Measurements from ENCODE around the gene CLDN17.

Gene CLDN17, protein sequence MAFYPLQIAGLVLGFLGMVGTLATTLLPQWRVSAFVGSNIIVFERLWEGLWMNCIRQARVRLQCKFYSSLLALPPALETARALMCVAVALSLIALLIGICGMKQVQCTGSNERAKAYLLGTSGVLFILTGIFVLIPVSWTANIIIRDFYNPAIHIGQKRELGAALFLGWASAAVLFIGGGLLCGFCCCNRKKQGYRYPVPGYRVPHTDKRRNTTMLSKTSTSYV

DNA sequence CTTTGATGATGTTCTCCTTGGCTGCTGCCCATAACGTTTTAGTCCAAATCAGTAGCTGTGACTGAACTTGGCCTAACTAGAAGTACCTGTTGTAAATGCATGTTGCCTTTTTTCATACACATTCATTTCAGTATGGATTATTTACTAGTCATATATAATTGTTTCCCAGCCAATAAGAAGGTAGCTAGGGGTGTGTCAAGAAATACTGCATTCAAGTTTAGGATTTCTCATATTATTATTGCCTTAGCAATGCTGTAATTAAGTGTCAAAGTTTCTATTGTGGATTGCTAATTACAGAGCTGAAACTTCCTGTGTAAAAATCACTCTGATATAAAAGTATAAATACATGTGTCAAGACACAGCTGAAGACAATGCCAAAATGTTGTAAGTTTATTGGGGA, at the start of gene CLDN17:
Gene CLDN17, minus strand, starts transcription at position 101 of the 400 bp plus-strand sequence. CDS start 188 bp downstream, outside the sequence.
- no peak for DNase-seq (ENCODE audit: low spot score)
- TF ChIP-seq, protein P1, sequence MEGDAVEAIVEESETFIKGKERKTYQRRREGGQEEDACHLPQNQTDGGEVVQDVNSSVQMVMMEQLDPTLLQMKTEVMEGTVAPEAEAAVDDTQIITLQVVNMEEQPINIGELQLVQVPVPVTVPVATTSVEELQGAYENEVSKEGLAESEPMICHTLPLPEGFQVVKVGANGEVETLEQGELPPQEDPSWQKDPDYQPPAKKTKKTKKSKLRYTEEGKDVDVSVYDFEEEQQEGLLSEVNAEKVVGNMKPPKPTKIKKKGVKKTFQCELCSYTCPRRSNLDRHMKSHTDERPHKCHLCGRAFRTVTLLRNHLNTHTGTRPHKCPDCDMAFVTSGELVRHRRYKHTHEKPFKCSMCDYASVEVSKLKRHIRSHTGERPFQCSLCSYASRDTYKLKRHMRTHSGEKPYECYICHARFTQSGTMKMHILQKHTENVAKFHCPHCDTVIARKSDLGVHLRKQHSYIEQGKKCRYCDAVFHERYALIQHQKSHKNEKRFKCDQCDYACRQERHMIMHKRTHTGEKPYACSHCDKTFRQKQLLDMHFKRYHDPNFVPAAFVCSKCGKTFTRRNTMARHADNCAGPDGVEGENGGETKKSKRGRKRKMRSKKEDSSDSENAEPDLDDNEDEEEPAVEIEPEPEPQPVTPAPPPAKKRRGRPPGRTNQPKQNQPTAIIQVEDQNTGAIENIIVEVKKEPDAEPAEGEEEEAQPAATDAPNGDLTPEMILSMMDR (IDR thresholded peaks at IDR 0.05; ENCODE audit: extremely low read depth, missing control alignments), result no peak

DNA sequence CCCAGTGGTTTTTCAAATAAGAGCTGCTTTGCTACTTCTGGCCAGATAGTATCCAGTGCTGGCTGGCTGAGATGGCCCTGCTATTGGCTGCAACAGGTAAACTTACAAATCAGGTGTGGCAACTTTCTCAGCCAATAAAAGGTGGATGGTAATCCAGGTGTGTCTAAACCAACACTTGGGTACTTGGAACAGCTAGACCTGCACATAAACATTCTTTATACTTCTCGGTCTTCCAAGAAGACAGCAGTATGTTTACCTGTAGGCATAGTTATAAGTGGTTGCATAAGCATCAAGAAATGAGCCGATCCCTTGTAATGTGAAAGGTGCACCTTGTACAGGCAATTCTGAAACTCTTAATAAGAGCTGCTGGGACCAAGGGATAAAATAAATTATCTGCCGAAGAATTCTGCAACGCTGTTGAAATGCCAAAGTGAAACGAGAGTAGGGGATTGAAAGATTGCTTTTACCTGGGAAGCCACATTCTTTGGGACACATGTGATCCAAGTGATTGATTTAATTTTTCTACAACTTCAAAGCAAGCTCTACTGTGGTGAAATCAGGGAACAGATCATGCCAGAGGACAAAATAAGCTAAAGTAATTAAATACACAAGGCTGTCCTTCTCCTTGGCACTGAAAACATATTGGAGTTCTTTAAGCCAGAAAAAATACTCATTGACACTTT, 49.6 kb upstream of the CLDN17 start, which contains the start of gene CLDN8:
Gene CLDN8, minus strand, starts transcription at position 57 of the 683 bp plus-strand sequence. CDS start 172 bp downstream, outside the sequence.
- DNase-seq (ENCODE audit: low spot score), result no peak
- TF ChIP-seq, protein P1 (IDR thresholded peaks at IDR 0.05; ENCODE audit: extremely low read depth, missing control alignments), result no peak

DNA sequence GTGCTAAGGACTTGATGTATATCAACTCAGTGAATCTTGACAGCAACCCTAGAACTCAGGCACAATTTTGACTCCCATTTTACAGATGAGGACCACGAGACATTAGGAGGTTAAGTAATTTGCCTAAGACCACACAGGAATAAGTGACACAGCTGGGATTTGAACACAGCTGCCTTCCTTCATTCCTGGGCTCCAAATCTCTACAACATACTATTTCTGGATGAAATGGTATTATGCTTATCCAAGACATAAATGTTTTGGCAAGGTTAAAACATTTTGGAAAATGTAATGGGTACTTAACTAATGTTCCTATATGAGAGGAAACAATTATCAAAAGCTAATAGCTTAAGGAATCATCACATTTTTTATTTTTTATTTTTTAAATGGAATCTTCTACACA, 44.5 kb upstream of the CLDN17 start:
- DNase-seq (ENCODE audit: low spot score), result no peak
- TF ChIP-seq, protein P1 (IDR thresholded peaks at IDR 0.05; ENCODE audit: extremely low read depth, missing control alignments), result no peak

DNA sequence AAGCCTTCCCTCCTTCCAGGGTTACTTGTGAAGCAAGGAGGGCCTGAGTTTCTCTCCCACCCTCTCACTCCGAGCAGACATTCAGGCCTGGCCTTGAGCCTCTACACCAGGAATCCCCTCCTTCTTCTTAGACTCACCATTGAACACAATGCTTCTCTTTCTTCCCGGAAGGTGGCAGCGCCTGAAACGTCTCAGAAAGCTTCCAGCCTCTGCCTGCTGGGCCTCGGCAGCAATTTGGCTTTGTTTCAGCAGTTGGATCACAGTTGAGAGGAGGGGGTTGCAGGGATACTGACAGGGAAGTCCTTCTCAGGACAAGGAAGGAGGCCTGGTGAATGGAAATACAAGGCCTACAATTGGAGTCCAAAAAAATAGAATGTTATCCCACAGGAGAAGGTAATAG, 43.0 kb upstream of the CLDN17 start:
- DNase-seq (ENCODE audit: low spot score), result no peak

DNA sequence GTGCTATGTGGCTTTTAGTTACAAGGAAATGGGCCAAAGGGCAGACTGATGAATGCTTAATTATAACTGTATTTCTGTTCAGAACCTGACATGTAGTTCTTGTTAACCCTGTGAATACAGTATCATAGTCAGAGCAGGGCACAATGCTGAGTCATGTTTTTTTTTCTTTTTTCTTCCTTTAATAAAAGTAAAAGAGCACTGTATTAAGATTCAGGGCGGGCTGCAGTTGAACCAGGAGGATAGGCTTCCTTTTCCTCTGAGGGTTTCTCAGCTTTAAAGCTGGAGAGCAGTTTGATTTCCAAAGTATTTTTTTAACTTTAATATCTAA, 40.6 kb upstream of the CLDN17 start:
- DNase-seq (ENCODE audit: low spot score), result no peak
- TF ChIP-seq, protein P1 (IDR thresholded peaks at IDR 0.05; ENCODE audit: extremely low read depth, missing control alignments), result no peak

More for the DNA sequence above, 43.0 kb upstream of the CLDN17 start:
- TF ChIP-seq, protein P1 (IDR thresholded peaks at IDR 0.05; ENCODE audit: extremely low read depth, missing control alignments), result no peak

DNA sequence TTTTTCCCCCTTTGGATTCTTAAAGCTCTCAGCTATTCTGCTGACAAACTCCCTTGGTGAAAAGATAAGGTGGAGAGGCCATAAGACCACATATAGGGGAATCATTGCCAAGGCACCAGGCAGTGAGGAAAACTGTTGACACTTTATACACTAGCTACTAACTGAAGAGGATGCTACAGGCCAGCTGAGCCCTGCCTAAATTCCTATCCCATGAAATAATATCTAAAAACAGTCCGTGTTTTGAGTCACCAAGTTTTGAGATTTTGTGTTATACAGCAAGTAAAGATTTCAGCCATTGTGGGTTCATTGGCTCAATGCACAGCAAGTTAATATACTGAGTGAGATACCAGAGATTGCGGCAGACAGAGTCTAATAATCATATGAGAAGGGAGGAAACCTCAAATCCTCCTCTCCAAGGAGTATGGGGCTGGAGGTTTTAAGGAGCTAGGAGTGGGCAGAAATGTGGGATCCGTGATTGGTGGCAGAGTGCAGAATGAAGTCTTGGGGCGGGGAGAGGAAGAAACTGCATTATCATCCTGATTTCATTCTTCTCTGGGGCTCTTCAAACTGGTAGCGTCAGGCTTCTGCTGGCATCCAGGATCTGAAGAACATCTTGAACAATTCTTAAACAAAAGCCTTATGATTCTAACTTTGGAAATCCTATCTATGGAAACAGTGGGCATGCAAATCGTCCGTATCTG, 40.1 kb upstream of the CLDN17 start:
- no peak for DNase-seq (ENCODE audit: low spot score)
- TF ChIP-seq, protein P1 (IDR thresholded peaks at IDR 0.05; ENCODE audit: extremely low read depth, missing control alignments), result no peak

DNA sequence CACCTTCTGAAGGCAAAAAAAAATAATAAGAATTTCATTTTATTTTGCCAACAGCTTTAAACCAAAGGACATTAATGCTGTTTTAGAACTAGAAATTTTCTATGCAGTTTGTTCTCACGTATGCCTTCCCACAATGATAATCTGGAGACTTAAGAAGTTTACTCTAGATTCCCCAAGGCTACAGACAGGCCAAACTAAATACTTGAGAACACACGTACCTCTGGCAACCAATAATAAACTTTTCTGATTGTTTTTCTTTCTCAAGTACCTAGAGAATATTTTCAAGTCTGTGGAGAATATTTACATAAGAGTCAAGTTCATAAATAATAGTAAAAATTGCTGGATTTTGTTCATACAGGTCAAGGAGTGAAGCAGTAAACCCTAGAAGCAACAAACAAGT, 33.4 kb upstream of the CLDN17 start:
- DNase-seq (ENCODE audit: low spot score), result no peak
- TF ChIP-seq, protein P1 (IDR thresholded peaks at IDR 0.05; ENCODE audit: extremely low read depth, missing control alignments), result no peak
